Testis (tissue), 3 donors: ENCODE results near the gene ZNF81. TPM values are rescaled to one million over a fixed set of nuclear protein-coding genes. Genes with fewer than 3 reads are reported as not detected.

Experiments
- DNase-seq: peaks from one replicate; pipeline ENCODE4 v3.0.0-alpha.2; 2019
- H3K27ac ChIP-seq, 2 donors: fragments of 200-600 bp; sonication (generic); one replicate each; pipeline ENCODE4 v1.5.1; 2019
- H3K27me3 ChIP-seq: fragments of 200-600 bp; sonication (generic); one replicate; pipeline ENCODE4 v1.5.1; 2019
- H3K36me3 ChIP-seq: fragments of 200-600 bp; sonication (generic); one replicate; pipeline ENCODE4 v1.5.1; 2017; ENCODE audit warnings: low read depth; ENCODE audit errors: missing control alignments
- H3K4me1 ChIP-seq: fragments of 200-600 bp; sonication (generic); one replicate; pipeline ENCODE4 v1.5.1; 2019
- H3K4me3 ChIP-seq, 2 donors: fragments of 200-600 bp; sonication (generic); one replicate each; pipeline ENCODE4 v1.5.1; 2017 to 2019
- H3K9me3 ChIP-seq: fragments of 200-600 bp; sonication (generic); one replicate; pipeline ENCODE4 v1.5.1; 2017
- POLR2A ChIP-seq: fragments of 450-650 bp; IDR thresholded peaks from one replicate; pipeline ENCODE4 v1.6.1; 2017; ENCODE audit warnings: antibody characterized with exemption, mild to moderate bottlenecking, moderate library complexity
- WGBS, 2 donors: methylation state at CpG; one replicate each; pipeline ENCODE4 v1.1.5; 2018; 5-methylcytosine and 5-hydroxymethylcytosine counted together
- intact Hi-C: fragments of 100-400 bp; cut with DNase I; formaldehyde crosslinking; loops from one replicate; pipeline ENCODE4 v1.15.1; 2023; ENCODE audit warnings: low total_unique reads
- polyA plus RNA-seq: library from polyadenylated mRNA; stranded (reverse); fragments of 350-450 nt; fragmentation: Illumina TruSeq; extraction: RNeasy Lipid Tissue Mini Kit (QIAGEN cat#74804); gene quantifications from one replicate; pipeline ENCODE4 v1.2.3, GENCODE V29; 2014; ENCODE audit warnings: low read depth, low replicate concordance; ENCODE audit not compliant: insufficient read depth
- total RNA-seq, 2 donors: library from RNA; depleted of rRNA; stranded (reverse); fragments of >200 nt; gene quantifications; one replicate each; pipeline ENCODE4 v1.2.3, GENCODE V29; 2016
- TF ChIP-seq, protein P1 (sequence below), 3 experiments: fragments of 450-650 bp in 2 of 3; fragments of 200-600 bp in 1 of 3; sonication (generic) in 1 of 3; IDR thresholded peaks; one replicate each; pipeline ENCODE4 v1.5.1; 2016 to 2019; ENCODE audit warnings: antibody characterized with exemption in 3 of 3, mild to moderate bottlenecking in 2 of 3, moderate library complexity in 1 of 3

ZNF81 gene
- total and polyA plus RNA-seq, 3 donors from 2014 or later: 2.8 to 6.2 (median 4.7) TPM

DNA sequence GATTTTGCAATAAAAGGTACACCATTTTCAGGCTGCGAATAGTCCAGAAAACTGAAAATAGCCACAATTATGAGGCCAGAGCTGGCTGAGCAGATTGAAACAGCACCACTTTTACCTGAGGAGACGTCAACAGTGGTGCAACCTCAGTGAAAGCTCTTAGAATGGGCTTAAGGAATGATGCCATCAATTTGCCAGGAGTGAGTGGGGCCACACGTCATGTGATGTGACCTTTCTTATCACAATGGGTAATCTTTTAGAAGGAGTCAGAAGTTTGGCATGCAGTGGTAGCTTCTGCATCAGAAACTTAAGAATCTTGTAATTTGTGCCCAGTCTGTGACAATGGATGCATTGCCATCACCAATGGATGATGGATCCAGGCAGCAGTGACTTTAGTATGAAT lies 27.6 kb downstream of the ZNF81 start:
- Histone ChIP-seq H3K36me3 (no peaks in the 10 kb centered on the region), H3K27me3 (no peaks in the 10 kb centered on the region), H3K9me3 (no peaks in the 10 kb centered on the region), H3K4me3 (no peak overlapping the region), H3K4me1 (no peaks in the 10 kb centered on the region), H3K27ac (no peak overlapping the region)
- DNase-seq: no peak
- intact Hi-C loops: no loop called here
- WGBS, 2 donors: 81 to 97% methylated on average over 3 of the region's 3 CpGs
- no peak for TF ChIP-seq POLR2A
- TF ChIP-seq, protein P1, sequence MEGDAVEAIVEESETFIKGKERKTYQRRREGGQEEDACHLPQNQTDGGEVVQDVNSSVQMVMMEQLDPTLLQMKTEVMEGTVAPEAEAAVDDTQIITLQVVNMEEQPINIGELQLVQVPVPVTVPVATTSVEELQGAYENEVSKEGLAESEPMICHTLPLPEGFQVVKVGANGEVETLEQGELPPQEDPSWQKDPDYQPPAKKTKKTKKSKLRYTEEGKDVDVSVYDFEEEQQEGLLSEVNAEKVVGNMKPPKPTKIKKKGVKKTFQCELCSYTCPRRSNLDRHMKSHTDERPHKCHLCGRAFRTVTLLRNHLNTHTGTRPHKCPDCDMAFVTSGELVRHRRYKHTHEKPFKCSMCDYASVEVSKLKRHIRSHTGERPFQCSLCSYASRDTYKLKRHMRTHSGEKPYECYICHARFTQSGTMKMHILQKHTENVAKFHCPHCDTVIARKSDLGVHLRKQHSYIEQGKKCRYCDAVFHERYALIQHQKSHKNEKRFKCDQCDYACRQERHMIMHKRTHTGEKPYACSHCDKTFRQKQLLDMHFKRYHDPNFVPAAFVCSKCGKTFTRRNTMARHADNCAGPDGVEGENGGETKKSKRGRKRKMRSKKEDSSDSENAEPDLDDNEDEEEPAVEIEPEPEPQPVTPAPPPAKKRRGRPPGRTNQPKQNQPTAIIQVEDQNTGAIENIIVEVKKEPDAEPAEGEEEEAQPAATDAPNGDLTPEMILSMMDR (IDR thresholded peaks at IDR 0.05): no peak

DNA sequence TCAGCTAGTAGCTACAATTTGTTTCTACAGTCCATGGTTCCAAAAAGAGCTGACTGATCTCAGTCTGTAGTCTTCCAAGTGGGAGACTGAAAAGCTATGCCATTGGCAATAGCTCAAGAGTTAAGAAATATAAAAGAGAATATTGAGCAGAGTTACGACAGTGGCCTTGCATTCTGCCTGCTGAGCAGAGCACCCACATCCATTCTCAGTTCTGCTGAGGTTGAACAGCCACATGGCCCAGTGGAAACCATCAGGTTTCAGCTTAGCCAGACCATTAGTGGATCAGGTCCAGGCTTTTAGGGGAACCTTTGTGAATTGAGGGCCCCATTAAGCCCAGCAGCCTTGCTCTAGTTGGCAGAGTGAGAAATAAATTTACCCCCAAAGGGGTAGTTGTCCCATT lies 28.1 kb downstream of the ZNF81 start:
- H3K4me1 ChIP-seq: no peaks in the 10 kb centered on the region
- H3K27me3 ChIP-seq: no peaks in the 10 kb centered on the region
- H3K27ac ChIP-seq: no peak overlapping the region
- intact Hi-C loops: no loop called here
- no peaks in the 10 kb centered on the region for H3K9me3 ChIP-seq
- TF ChIP-seq, protein P1 (IDR thresholded peaks at IDR 0.05): no peak
- no peak for TF ChIP-seq POLR2A
- H3K36me3 ChIP-seq: no peaks in the 10 kb centered on the region
- 81 to 100% methylated on average over 1 of the region's 1 CpG for WGBS, 2 donors
- DNase-seq: no peak
- no peak overlapping the region for H3K4me3 ChIP-seq

DNA sequence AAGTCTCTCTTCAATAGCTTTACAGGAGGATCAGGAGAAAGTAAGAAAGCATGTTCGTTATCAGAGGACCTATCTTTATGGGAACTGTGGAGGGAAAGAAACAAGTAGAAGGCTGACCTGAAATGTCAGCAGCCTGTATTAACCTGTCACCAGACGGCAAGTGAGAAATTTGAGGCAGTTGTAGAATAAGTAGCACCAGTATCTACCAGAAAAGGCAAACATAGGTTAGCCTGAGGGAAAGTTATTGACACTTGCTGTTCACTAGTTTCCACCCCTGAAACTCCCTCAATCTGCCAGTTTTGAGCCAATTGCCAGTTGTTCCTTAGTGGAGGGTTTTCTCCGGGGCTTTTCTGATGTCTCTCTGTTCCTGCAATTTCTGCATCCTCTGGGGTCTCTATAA lies 36.4 kb downstream of the ZNF81 start:
- TF ChIP-seq, protein P1 (IDR thresholded peaks at IDR 0.05): no peak
- TF ChIP-seq POLR2A: no peak

DNA sequence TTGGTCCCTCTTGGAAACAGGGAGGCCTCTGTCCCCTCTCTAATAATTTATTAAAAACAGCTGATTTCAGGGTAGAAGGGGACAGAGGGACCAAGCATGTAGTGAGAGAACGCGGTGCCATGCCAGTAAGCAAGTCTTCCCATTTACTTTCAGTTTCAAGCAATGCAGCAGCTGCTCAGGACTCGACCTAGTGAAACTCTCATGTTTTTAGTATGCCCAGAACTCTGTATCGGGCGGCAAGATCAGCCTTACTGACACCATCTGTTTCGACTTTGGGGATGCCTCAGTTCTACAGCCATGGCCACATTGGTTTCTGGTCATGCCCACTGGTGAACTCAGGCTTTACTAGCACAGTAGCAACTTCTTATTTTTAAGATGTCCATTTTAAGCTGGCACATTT lies 40.6 kb downstream of the ZNF81 start:
- no peak for DNase-seq
- Histone ChIP-seq H3K4me3 (no peak overlapping the region), H3K36me3 (no peaks in the 10 kb centered on the region), H3K27me3 (no peaks in the 10 kb centered on the region), H3K27ac (no peak overlapping the region), H3K4me1 (no peaks in the 10 kb centered on the region), H3K9me3 (no peaks in the 10 kb centered on the region)
- TF ChIP-seq, protein P1 (IDR thresholded peaks at IDR 0.05): no peak
- TF ChIP-seq POLR2A: no peak
- 60 to 75% methylated on average over 1 to 6 of the region's 6 CpGs for WGBS, 2 donors
- intact Hi-C loops: no loop called here

More for the DNA sequence above, 36.4 kb downstream of the ZNF81 start:
- Histone ChIP-seq H3K27me3 (no peaks in the 10 kb centered on the region), H3K4me1 (no peaks in the 10 kb centered on the region), H3K27ac (no peak overlapping the region), H3K36me3 (no peaks in the 10 kb centered on the region), H3K4me3 (no peak overlapping the region), H3K9me3 (no peaks in the 10 kb centered on the region)
- intact Hi-C loops: no loop called here
- 89 to 95% methylated on average over 2 to 3 of the region's 3 CpGs for WGBS, 2 donors
- no peak for DNase-seq

DNA sequence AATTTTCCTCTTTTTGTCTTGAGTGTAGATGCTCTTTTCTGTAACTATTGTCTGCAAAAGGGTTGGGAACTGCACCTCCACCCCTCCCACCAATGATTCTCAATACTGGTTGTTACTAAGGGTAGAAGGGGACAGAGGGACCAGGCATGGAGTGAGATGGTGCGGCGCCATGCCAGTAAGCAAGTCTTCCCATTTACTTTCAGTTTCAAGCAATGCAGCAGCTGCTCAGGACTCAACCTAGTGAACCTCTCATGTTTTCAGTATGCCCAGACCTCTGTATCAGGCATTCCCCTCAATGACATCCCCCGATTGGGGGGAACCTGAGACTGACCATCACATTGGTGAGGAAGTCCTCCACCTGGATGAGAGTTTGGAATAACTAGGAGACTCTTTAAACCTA lies 41.5 kb downstream of the ZNF81 start:
- 100% methylated on average over 3 of the region's 3 CpGs; no CpG with 5 or more reads in 1 of the 2 donors for WGBS, 2 donors
- Histone ChIP-seq H3K9me3 (no peaks in the 10 kb centered on the region), H3K4me3 (no peak overlapping the region), H3K27me3 (no peaks in the 10 kb centered on the region), H3K4me1 (no peaks in the 10 kb centered on the region), H3K27ac (no peak overlapping the region), H3K36me3 (no peaks in the 10 kb centered on the region)
- intact Hi-C loops: no loop called here
- no peak for TF ChIP-seq POLR2A
- TF ChIP-seq, protein P1 (IDR thresholded peaks at IDR 0.05): no peak
- DNase-seq: no peak
